Subcutaneous adipose tissue (tissue), 4 donors: Measurements from ENCODE around the gene NSUN2. TPM values are rescaled to one million over a fixed set of nuclear protein-coding genes. Genes with fewer than 3 reads are reported as not detected.

Experiments used
- CTCF ChIP-seq: fragments of 450-650 bp; IDR thresholded peaks from one replicate; pipeline ENCODE4 v1.5.1; 2016; ENCODE audit warnings: low read depth, mild to moderate bottlenecking, control low read depth, antibody characterized with exemption, moderate library complexity
- total RNA-seq, 4 donors: library from RNA; depleted of rRNA; stranded (reverse); fragments of >200 nt; gene quantifications; one replicate each; pipeline ENCODE4 v1.1.0, GENCODE V29; 2016

NSUN2 gene
- total RNA-seq, 4 donors from 2014 or later, result 37.7 to 51.6 (median 42.1) TPM

- TF ChIP-seq CTCF, result no peak
These were observed 50.3 kb downstream of the NSUN2 start for GRCh38 chr5:6582507-6583048.

- TF ChIP-seq CTCF, result no peak
These were observed 51.1 kb downstream of the NSUN2 start for GRCh38 chr5:6581559-6582426.

GRCh38 chr5:6581090-6581489 lies 51.8 kb downstream of the NSUN2 start:
- no peak for TF ChIP-seq CTCF

GRCh38 chr5:6579535-6579934 lies 53.3 kb downstream of the NSUN2 start:
- no peak for TF ChIP-seq CTCF

GRCh38 chr5:6578676-6579343 lies 54.0 kb downstream of the NSUN2 start:
- TF ChIP-seq CTCF, result no peak

- no peak for TF ChIP-seq CTCF
These were observed 55.9 kb downstream of the NSUN2 start for GRCh38 chr5:6576861-6577501.
